Prostate gland (tissue), 2 donors: ENCODE measurements around the gene DNASE2. TPM values are rescaled to one million over a fixed set of nuclear protein-coding genes. Genes with fewer than 3 reads are reported as not detected.
A peak's percentile ranks its signal among the peaks of the same experiment; 100 is the strongest.

ENCODE experiments used
- DNase-seq: peaks from one replicate; pipeline ENCODE4 v3.0.0-alpha.2; 2019; ENCODE audit warnings: low spot score
- H3K27ac ChIP-seq, 2 donors: fragments of 200-600 bp; sonication (generic); 2 replicates each; pipeline ENCODE4 v1.5.1; 2017 to 2019
- H3K27me3 ChIP-seq: fragments of 200-600 bp; sonication (generic); replicated peaks from 2 replicates; pipeline ENCODE4 v1.5.1; 2019; ENCODE audit not compliant: insufficient read depth
- H3K36me3 ChIP-seq, 2 donors: fragments of 200-600 bp; sonication (generic); 1 replicate in 1 of 2; 2 replicates in 1 of 2; pipeline versions ENCODE4 v1.5.1 to v1.8.1; 2017 to 2019
- H3K4me1 ChIP-seq: fragments of 200-600 bp; sonication (generic); replicated peaks from 2 replicates; pipeline ENCODE4 v1.5.1; 2019
- H3K4me3 ChIP-seq, 2 donors: fragments of 200-600 bp; sonication (generic); 2 replicates each; pipeline ENCODE4 v1.5.1; 2017 to 2019
- H3K9me3 ChIP-seq: fragments of 200-600 bp; sonication (generic); 2 replicates; pipeline ENCODE4 v1.5.1; 2017
- POLR2A ChIP-seq: fragments of 450-650 bp; IDR thresholded peaks from one replicate; pipeline ENCODE4 v1.6.1; 2016; ENCODE audit warnings: antibody characterized with exemption, mild to moderate bottlenecking
- POLR2AphosphoS5 ChIP-seq: sonication (generic); formaldehyde crosslinking; IDR thresholded peaks from one replicate; pipeline ENCODE4 v1.6.1; 2017; ENCODE audit warnings: antibody characterized with exemption
- WGBS: methylation state at CpG from one replicate; pipeline ENCODE4 v1.1.5; 2018; 5-methylcytosine and 5-hydroxymethylcytosine counted together
- intact Hi-C: fragments of 100-400 bp; cut with DNase I; formaldehyde crosslinking; loops from one replicate; pipeline ENCODE4 v1.14.2; 2022
- total RNA-seq, 2 donors: library from RNA; depleted of rRNA; stranded (reverse); fragments of >200 nt; gene quantifications; one replicate each; pipeline ENCODE4 v1.1.0, GENCODE V29; 2016
- TF ChIP-seq, protein P1 (sequence below), 4 experiments: fragments of 200-600 bp in 2 of 4; fragments of 450-650 bp in 2 of 4; sonication (generic) in 2 of 4; IDR thresholded peaks; 1 replicate in 3 of 4; 2 replicates in 1 of 4; pipeline ENCODE4 v1.5.1; 2016 to 2019; ENCODE audit warnings: antibody characterized with exemption in 4 of 4, mild to moderate bottlenecking in 2 of 4, moderate library complexity in 2 of 4

DNASE2 gene
- total RNA-seq, 2 donors from 2014 or later, result 41.4 to 63.9 TPM

- intact Hi-C loops, result loop anchor here (10.0 kb wide), 1 partner anchor 51 kb away; the partner anchor contains the start of genes CALR and FARSA
- H3K4me3 ChIP-seq, result no peak overlapping the region
- TF ChIP-seq POLR2A, result no peak
- TF ChIP-seq, protein P1, sequence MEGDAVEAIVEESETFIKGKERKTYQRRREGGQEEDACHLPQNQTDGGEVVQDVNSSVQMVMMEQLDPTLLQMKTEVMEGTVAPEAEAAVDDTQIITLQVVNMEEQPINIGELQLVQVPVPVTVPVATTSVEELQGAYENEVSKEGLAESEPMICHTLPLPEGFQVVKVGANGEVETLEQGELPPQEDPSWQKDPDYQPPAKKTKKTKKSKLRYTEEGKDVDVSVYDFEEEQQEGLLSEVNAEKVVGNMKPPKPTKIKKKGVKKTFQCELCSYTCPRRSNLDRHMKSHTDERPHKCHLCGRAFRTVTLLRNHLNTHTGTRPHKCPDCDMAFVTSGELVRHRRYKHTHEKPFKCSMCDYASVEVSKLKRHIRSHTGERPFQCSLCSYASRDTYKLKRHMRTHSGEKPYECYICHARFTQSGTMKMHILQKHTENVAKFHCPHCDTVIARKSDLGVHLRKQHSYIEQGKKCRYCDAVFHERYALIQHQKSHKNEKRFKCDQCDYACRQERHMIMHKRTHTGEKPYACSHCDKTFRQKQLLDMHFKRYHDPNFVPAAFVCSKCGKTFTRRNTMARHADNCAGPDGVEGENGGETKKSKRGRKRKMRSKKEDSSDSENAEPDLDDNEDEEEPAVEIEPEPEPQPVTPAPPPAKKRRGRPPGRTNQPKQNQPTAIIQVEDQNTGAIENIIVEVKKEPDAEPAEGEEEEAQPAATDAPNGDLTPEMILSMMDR (IDR thresholded peaks at IDR 0.05), result no peak
- no peak for TF ChIP-seq POLR2AphosphoS5
- no peak overlapping the region for H3K27ac ChIP-seq
- H3K9me3 ChIP-seq, result no peaks in the 10 kb centered on the region
- no peak for DNase-seq
- no peaks in the 10 kb centered on the region for H3K27me3 ChIP-seq
- no peaks in the 10 kb centered on the region for H3K4me1 ChIP-seq
- no peaks in the 10 kb centered on the region for H3K36me3 ChIP-seq
- 95% methylated on average over 3 of the region's 3 CpGs for WGBS
Observed at GRCh38 chr19:12884202-12884601, 3.0 kb upstream of the DNASE2 start.

DNA sequence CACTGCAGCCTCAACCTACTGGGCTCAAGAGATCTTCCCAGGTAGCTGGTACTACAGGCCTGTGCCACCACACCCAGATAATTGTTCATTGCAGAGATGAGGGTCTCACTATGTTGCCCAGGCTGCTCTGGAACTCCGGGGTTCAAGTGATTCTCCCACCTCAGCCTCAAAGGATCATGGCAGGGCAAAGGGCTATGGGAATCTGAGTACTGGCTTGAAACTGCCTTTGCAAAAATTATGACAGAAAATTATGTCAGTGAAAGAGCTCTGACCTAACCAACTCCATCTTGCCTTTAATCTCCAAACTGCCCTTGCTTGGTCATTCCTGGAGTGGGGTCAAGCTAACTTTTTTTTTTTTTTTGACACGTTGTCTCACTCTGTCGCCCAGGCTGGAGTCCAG is 1.3 kb upstream of the DNASE2 start:
- Histone ChIP-seq H3K27ac (no peak overlapping the region), H3K9me3 (no peaks in the 10 kb centered on the region), H3K36me3 (no peaks in the 10 kb centered on the region), H3K4me1 (no peaks in the 10 kb centered on the region), H3K27me3 (no peaks in the 10 kb centered on the region), H3K4me3 (no peak overlapping the region)
- 91% methylated on average over 3 of the region's 3 CpGs for WGBS
- TF ChIP-seq POLR2A, result no peak
- TF ChIP-seq POLR2AphosphoS5, result no peak
- TF ChIP-seq, protein P1 (IDR thresholded peaks at IDR 0.05), result no peak
- DNase-seq, result no peak
- intact Hi-C loops, result loop anchor here (10.0 kb wide), 1 partner anchor 52 kb away; the partner anchor contains the start of genes CALR and FARSA

GRCh38 chr19:12880551-12881171 is 588 bp downstream of the DNASE2 start:
- no peak for TF ChIP-seq POLR2AphosphoS5
- no peak for TF ChIP-seq POLR2A
- TF ChIP-seq, protein P1 (IDR thresholded peaks at IDR 0.05), result no peak
- Histone ChIP-seq H3K9me3 (no peaks in the 10 kb centered on the region), H3K27me3 (no peaks in the 10 kb centered on the region), H3K4me1 (no peaks in the 10 kb centered on the region), H3K4me3 (peak overlapping the region; percentile 45 to 65), H3K27ac (peak overlapping the region; percentile 74 to 83), H3K36me3 (no peaks in the 10 kb centered on the region)
- intact Hi-C loops, result loop anchor here (10.0 kb wide), 1 partner anchor 54 kb away; the partner anchor contains the start of genes CALR and FARSA
- DNase-seq, result no peak
- 9% methylated on average over 27 of the region's 29 CpGs for WGBS

DNA sequence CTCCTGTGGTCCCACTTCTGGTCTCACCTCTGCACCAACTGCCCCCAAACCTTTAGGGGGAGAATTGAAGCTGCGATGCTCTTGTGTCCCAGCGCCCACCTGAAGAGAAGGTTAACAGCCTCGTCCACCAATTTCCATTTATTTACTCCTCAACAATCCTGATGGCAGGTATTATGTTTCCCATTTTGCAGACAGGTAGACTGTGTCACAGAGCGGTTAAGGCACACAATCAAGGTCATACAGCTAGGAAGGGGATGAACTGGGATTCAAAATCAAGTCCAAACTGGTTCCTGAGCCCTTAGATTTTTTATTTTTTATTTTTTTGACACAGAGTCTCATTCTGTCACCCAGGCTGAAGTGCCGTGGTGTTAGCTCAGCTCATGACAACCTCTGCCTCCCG is 6.2 kb downstream of the DNASE2 start:
- Histone ChIP-seq H3K27me3 (no peaks in the 10 kb centered on the region), H3K9me3 (no peaks in the 10 kb centered on the region), H3K4me3 (no peak overlapping the region), H3K27ac (no peak overlapping the region), H3K4me1 (no peaks in the 10 kb centered on the region), H3K36me3 (no peaks in the 10 kb centered on the region)
- DNase-seq, result no peak
- 96% methylated on average over 6 of the region's 6 CpGs for WGBS
- intact Hi-C loops, result no loop called here
- TF ChIP-seq, protein P1 (IDR thresholded peaks at IDR 0.05), result no peak
- TF ChIP-seq POLR2A, result no peak
- no peak for TF ChIP-seq POLR2AphosphoS5
